Measurements from ENCODE around the gene DNAI1. TPM values are rescaled to one million over a fixed set of nuclear protein-coding genes. Genes with fewer than 3 reads are reported as not detected.
A peak's percentile ranks its signal among the peaks of the same experiment; 100 is the strongest.

The DNAI1 gene
- total and polyA plus RNA-seq, 2 of the 13 experiments (the other 11 are each of a cell fraction or from before 2014, with no cell fraction given), result not detected

DNA sequence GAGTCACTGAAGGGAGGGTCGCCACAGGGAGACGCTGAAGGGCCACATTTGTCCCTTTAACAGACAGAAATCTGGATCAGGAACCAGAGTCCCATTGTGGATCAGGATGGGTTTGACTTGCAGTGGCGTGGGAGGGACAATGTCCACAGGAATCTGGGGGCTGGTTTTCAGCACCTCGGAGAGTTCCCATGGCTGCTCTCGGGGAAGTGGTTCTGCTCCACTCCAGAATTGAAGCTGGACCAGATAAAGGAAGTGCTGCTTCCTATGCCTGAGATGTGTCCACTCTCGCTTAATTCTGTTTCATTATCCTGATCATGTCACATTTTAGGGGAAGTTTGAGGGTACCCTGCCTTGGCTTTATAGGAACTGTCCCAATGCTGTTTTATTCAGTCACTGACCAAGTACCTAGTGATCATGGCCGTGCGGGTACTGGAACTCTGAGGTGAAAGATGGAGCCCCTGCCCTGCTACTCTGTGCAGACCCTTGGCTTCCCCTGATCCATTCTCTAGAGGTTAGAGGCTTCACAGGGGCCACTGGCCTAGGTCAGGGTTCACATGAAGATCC is 35.4 kb downstream of the DNAI1 start (continued):
- TF ChIP-seq, protein P1, sequence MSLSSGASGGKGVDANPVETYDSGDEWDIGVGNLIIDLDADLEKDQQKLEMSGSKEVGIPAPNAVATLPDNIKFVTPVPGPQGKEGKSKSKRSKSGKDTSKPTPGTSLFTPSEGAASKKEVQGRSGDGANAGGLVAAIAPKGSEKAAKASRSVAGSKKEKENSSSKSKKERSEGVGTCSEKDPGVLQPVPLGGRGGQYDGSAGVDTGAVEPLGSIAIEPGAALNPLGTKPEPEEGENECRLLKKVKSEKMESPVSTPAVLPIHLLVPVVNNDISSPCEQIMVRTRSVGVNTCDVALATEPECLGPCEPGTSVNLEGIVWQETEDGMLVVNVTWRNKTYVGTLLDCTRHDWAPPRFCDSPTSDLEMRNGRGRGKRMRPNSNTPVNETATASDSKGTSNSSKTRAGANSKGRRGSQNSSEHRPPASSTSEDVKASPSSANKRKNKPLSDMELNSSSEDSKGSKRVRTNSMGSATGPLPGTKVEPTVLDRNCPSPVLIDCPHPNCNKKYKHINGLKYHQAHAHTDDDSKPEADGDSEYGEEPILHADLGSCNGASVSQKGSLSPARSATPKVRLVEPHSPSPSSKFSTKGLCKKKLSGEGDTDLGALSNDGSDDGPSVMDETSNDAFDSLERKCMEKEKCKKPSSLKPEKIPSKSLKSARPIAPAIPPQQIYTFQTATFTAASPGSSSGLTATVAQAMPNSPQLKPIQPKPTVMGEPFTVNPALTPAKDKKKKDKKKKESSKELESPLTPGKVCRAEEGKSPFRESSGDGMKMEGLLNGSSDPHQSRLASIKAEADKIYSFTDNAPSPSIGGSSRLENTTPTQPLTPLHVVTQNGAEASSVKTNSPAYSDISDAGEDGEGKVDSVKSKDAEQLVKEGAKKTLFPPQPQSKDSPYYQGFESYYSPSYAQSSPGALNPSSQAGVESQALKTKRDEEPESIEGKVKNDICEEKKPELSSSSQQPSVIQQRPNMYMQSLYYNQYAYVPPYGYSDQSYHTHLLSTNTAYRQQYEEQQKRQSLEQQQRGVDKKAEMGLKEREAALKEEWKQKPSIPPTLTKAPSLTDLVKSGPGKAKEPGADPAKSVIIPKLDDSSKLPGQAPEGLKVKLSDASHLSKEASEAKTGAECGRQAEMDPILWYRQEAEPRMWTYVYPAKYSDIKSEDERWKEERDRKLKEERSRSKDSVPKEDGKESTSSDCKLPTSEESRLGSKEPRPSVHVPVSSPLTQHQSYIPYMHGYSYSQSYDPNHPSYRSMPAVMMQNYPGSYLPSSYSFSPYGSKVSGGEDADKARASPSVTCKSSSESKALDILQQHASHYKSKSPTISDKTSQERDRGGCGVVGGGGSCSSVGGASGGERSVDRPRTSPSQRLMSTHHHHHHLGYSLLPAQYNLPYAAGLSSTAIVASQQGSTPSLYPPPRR (CRISPR knock-in tag; IDR thresholded peaks at IDR 0.05; ENCODE audit: borderline replicate concordance), result no peak
- TF ChIP-seq SP140L (CRISPR knock-in tag; IDR thresholded peaks at IDR 0.05; ENCODE audit: borderline replicate concordance) (no peak), MAF1 (CRISPR knock-in tag; IDR thresholded peaks at IDR 0.05; ENCODE audit: borderline replicate concordance) (no peak), ZNF501 (CRISPR knock-in tag; IDR thresholded peaks at IDR 0.05) (no peak), NFIC (IDR thresholded peaks at IDR 0.05; ENCODE audit: low read length) (no peak), ZNF891 (CRISPR knock-in tag; IDR thresholded peaks at IDR 0.05) (no peak), CBX2 (IDR thresholded peaks at IDR 0.05; ENCODE audit: low read depth, low read length) (no peak), CBX2 (CRISPR knock-in tag; IDR thresholded peaks at IDR 0.05; ENCODE audit: low read depth) (no peak), TBP (CRISPR knock-in tag; IDR thresholded peaks at IDR 0.05) (no peak), MAFK (conservative IDR thresholded peaks at IDR 0.05 in 1 of 2, IDR thresholded peaks at IDR 0.05 in 1 of 2; ENCODE audit: low read length in 2 of 2) (no peak), SALL2 (CRISPR knock-in tag; IDR thresholded peaks at IDR 0.05) (0 out of 2 replicates have a peak, but pooled peaks have one; percentile 57), ZKSCAN8 (CRISPR knock-in tag; IDR thresholded peaks at IDR 0.05; ENCODE audit: borderline replicate concordance) (no peak), XRCC5 (optimal IDR thresholded peaks at IDR 0.05; ENCODE audit: low read length) (peak; percentile 25), SP1 (IDR thresholded peaks at IDR 0.05) (no peak), SP1 (CRISPR knock-in tag; IDR thresholded peaks at IDR 0.05) (no peak), AFF4 (CRISPR knock-in tag; IDR thresholded peaks at IDR 0.05) (no peak), RNF2 (conservative IDR thresholded peaks at IDR 0.05; ENCODE audit: low read depth) (no peak), ZNF121 (CRISPR knock-in tag; IDR thresholded peaks at IDR 0.05) (no peak)
- TF ChIP-seq, protein P2, sequence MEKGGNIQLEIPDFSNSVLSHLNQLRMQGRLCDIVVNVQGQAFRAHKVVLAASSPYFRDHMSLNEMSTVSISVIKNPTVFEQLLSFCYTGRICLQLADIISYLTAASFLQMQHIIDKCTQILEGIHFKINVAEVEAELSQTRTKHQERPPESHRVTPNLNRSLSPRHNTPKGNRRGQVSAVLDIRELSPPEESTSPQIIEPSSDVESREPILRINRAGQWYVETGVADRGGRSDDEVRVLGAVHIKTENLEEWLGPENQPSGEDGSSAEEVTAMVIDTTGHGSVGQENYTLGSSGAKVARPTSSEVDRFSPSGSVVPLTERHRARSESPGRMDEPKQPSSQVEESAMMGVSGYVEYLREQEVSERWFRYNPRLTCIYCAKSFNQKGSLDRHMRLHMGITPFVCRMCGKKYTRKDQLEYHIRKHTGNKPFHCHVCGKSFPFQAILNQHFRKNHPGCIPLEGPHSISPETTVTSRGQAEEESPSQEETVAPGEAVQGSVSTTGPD (CRISPR knock-in tag; IDR thresholded peaks at IDR 0.05), result no peak
- TF ChIP-seq, protein P3, sequence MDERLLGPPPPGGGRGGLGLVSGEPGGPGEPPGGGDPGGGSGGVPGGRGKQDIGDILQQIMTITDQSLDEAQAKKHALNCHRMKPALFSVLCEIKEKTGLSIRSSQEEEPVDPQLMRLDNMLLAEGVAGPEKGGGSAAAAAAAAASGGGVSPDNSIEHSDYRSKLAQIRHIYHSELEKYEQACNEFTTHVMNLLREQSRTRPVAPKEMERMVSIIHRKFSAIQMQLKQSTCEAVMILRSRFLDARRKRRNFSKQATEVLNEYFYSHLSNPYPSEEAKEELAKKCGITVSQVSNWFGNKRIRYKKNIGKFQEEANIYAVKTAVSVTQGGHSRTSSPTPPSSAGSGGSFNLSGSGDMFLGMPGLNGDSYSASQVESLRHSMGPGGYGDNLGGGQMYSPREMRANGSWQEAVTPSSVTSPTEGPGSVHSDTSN (CRISPR knock-in tag; IDR thresholded peaks at IDR 0.05), result no peak

Data from HepG2 (cell line).